Inferior parietal cortex (tissue), 1 donor: ENCODE measurements around the gene RPL27.

Source experiments
- DNase-seq: peaks from one replicate; pipeline ENCODE4 v3.0.0-alpha.2; 2016; ENCODE audit errors: extremely low spot score

RPL27 gene

DNA sequence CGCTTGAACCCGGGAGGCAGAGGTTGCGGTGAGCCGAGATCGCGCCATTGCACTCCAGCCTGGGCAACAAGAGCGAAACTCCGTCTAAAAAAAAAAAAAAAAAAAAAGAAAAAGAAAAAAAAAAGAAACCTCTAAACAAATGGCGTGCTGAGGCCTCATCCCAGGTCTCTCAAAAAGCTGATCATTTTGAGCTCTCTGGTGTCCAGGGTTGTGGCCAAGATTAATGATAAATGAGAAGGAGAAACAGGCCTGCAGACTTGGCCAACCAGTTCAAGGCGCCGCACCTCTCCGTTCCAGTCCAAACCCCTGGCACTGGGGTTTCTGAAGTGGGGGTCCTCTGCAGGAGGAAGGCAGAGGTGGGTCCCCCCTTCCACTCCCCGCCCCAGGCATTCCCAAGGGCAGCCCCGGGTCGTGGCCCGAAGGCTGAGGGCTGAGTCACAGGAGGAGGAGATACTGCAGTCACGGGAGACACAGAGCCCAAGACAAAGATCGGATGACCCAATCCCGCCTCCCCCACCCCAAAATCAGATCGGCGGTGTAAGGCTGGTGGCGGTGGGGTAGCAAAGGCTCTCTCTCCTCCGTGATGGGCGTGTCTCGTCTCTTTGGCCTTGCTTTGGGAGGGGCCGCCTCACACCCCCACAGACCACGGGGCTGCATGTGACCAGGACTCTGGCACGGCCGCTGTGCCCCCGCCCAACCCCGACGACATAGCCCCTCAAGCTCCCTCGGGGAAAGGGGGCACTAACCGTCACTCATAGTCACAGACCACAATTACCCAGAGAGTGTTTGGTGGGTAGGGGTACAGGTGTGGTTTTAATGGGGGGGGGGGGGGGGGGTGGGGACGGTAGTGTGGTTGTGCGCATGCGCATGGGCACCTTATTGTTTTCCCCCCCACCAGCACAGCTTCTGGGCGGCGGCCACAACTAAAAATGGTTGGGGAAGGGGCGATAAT, 22.8 kb downstream of the RPL27 start:
- peak; percentile 25 for DNase-seq

DNA sequence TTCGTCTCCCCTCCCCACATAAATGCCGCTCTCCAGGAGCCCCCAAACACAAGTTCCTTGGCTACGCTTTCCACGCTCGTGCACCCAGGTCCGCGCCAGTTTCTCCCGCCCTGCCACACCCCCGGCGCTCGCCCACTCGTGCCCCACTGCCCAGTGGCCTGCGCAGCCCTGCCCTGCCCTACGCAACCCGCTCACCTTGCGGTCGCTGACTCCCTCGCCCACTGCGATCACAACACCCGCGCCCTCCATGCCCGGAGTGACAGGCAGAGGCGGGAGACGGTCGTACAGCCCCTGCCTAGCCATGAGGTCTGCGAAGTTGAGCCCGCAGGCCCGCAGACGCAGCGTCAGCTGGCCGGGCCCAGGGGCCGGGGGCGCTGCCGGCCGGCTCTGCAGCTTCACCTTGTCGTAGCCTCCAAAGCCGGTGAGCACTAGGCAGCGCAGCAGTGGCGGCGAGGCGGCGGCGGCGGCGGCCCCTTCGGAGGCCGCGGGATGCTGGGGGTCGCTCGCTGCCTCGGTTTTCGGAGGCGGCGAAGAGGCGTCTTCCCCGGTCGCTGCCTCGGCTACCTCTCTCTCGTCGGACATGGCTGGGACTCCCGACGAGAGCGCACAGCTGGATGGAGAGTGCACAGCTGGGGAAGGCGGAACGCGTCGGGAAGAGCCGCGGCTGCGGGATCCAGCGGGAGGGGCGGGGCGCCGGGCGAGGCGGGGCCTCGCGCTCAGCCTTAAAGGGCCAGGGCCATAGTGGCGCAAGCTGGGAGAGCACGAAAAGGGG, 23.7 kb downstream of the RPL27 start, which contains the start of gene VAT1:
TSS of gene VAT1 (minus strand) at position 645 of the 772 bp plus-strand sequence. CDS start at position 582, 63 bp downstream.
- peak; percentile 65 for DNase-seq

DNA sequence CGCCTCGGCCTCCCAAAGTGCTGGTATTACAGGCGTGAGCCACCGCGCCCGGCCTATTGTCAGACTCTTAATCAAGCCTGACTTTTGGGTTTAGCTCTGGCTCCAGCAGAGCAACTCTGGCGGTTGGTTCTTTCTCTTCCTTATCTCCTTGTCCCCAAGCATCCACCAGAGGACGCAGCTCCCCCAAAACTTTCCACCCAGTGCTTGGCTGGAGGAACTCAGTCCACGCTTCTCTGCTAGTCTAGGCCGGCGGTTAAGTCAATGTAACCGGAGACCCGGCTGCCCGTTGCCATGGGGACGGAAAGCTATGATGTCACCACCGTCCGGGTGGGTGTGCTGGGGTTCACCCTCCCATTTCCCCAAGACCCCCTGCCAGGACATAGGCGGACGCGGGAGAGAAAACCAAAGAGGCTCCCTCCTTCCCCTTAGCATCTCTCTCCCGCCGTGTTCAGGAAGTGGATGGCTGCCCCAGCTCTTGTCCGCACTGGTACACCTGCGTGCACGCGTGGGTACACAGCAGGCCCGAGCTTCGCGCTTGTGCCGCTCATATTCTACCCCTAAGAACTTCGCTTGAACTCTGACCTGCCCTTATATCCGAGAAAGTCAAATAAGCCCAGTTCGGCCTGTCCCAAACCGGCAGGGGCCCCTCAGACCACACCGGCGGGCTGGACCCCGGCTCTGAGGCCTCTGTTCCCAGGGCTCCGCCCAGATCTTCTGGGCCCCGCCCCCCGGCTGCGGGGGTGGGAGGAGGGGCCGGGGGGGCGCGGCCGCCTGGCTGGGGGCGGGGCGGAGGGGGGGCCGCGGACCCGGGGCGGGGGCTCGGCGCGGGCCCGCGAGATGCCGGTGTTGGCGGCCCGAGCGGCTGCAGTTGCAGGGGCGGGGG, 26.4 kb downstream of the RPL27 start, which contains the start of gene RND2:
TSS of gene RND2 (plus strand) at position 825 of the 883 bp plus-strand sequence. CDS start 117 bp downstream, outside the sequence.
- peak; percentile 94 for DNase-seq

DNA sequence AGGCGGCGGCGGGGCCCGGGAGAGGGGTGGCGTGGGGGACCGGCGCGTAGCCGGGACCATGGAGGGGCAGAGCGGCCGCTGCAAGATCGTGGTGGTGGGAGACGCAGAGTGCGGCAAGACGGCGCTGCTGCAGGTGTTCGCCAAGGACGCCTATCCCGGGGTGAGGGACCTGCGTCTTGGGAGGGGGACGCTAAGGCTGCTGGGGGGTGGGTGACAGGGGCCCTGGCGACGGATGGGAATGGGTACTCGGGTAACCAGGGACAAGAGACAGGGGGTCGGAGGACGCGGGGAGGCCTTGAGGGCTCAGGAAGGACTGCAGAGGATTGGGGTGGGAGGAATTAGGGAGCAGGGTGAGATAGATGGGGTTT, 27.1 kb downstream of the RPL27 start:
- DNase-seq, result no peak

DNA sequence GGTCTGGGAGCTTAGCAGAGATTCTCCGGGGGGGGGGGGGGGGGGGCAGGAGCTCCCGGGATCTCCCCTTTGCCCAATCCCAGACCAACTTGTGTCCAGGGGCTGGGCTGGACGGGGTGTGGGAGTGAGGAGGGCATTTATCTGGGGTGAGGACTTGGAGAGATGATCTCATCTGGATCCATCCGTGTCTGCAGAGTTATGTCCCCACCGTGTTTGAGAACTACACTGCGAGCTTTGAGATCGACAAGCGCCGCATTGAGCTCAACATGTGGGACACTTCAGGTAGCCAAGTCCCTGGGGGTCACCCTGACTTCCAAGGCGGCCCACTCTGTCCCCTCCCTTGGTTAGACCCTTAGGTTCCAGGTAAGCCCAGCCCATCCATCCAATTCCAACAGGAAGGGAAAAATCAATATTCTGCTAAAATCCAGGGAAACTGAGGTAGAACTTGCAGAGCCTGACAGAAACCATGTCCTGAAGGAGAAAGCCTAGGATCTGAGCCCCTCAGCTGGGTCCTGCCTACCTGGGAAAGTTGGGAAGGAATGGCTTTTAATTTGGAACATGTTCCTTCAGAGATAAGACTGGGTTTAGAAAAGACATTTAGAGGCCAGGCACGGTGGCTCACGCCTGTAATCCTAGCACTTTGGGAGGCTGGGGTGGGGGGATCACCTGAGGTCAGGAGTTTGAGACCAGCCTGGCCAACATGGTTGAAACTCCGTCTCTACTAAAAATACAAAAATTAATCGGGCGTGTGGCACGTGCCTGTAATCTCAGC, 27.7 kb downstream of the RPL27 start:
- no peak for DNase-seq

DNA sequence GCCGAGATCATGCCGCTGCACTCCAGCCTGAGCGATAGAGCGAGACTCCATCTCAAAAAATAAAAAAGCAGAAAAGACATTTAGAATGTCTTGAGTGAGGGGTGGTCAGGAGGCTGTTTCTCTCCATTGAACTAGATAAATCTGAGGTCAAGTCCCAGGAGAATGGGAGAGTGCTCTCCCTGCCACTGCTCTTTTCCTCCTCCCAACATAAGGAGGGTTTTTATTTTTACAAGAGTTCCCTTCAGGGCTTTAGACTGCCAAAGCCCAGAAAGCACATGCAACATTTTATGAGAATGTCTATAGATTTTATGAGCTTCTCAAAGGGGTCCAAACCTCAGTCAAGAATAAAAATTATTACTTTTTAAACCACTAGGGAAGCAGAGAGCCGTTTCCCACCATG, 28.4 kb downstream of the RPL27 start:
- no peak for DNase-seq

DNA sequence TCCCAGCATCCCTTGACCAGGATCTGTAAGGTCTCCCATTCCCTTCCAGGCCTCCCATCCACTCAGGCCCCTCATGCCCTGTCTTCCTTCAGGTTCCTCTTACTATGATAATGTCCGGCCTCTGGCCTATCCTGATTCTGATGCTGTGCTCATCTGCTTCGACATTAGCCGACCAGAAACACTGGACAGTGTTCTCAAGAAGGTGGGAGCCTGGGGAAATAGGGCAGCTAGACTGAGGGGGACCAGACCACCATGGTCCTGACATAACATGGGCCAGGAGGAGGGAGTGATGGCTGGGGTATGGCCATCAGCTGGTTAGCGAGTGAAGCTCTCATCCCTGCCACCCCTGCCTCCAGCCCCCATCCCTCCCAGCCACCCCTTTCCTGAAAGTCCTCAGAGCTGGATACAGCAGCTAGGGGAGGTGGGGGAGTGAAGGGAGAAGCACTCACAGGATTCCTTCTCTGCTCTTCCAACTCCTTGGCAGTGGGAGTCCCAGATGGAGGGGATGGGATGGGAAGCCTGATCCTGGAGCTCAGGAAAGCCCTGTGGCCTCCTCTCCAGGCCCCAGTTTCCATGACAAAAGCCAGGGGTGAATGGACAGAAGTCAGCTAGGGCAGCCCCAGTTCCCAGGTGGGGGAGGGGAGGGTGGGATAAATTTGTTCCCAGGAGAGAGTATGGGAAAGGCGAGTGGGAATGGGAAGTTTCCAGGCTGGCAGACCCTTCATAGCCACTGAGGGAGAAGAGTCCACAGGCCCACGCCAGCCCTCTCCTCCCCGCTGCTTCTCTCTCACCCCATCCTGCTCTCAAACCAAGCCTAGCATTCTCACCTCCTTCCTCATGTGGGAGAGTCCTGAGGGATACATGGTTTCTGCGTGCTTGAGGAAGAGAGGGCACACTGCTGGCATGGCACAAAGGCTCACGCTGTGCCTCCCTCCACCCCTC, 29.1 kb downstream of the RPL27 start:
- DNase-seq, result no peak

DNA sequence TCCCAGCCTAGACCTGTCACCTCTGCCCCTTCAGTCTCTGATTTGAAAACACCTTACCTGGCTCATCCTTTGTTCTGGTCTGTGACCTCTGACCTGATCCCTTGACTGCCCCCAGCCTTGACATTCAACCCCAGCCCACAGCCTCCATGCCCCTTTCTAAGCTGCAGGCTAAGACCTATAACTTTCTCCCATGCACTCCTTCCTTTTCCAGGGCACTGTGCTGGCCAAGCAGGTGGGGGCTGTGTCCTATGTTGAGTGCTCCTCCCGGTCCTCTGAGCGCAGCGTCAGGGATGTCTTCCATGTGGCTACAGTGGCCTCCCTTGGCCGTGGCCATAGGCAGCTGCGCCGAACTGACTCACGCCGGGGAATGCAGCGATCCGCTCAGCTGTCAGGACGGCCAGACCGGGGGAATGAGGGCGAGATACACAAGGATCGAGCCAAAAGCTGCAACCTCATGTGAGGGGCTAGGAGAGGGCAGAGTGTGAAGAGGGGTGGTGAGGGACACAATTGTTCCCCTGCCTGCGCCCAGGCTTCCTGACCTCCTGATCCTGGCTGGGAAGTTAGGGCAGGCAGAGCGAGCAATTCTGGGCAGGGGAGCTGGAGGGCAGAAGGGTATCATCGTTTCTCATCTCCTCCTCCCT, 30.1 kb downstream of the RPL27 start:
- DNase-seq, result no peak

DNA sequence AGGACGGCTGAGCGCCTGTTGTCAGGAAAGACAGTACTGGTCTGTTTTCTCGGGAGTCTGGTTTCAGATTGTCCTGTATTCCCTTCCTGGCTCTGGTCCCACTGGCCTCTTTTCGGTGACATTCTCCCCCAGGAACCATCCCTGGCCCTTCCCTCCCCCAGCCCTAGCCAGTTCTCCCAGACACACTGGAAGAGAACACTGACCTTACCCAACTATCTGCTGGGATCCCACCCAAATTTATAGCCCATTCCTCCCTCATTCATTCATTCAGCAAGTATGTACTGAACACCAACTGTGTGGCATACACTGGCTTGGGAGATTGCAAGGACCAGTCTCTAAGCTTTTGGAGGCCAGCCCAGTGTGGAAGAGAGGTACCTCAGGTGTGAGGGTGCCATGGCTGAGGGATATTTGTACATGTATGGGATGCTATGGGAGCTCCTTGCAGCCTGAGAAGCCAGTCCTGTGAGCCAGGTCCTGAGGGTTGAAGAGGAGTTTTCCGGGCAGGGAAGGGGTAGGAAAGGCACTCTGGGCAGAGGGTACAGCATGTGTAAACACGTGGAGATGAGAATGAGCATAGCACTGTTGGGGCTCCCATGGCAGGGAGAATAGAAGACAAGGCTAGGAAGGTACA, 32.0 kb downstream of the RPL27 start:
- DNase-seq, result no peak

DNA sequence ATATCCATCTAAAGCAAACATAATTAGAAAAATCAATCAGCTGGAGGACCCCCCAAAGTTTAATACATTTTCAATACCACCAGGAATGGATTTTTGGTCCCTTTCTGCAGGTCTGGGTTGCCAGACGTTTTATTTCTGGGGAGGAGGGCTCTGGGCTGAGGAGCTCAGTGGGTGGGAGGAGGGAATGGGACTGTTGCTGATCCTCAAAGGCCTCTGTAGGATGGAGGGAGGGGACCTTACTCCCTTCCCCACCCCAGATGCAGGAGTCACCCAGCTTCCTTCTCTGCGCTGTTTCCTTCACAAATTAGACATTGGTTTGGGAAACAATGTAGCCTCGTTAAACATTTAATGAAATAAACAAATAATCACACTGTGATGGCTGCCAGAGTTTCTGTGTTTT, 33.4 kb downstream of the RPL27 start:
- no peak for DNase-seq

DNA sequence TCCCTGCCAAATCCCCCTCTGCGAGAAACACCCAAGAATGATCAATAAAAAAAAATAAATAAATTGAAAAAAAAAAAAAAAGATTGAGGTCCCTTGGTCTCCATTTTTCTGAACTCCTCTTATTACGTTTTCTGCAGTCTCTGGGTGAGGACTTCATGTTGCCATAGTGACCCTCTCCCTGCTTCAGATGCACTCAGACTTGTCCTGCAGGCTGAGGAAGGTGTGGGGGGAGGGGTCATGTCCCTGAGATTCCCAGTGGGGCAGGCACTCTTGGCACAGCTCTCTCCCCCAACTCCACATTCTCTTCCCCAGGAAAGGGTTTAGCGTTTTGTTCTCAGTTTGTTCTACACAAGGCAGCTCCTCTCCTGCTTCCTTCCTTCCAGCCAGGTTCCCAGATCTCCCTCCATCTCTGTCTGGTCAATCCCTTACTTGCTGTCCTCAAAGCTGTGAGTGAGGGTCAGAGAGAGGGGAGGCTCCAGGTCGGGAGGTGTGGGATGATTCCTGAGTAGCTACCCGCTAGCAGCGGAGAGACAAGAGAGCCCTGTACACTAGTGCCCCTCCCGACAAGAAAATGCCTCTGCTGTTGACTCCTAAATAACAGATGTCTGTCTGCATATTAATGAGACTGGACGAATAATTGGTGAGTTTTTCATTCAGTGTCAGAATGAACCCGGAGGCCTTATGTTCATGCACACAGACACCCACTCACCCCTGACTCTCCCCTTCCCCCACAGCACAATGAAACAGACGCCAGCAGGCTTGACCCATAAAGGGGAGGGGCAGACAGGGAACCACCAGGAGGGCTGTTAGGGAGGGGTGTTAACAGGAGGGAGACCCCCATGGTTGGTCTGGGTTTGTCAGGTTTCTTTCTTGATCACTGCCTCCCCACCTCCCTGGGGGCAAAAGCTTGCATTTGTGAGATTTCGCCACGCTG, 36.0 kb downstream of the RPL27 start:
- DNase-seq, result no peak

DNA sequence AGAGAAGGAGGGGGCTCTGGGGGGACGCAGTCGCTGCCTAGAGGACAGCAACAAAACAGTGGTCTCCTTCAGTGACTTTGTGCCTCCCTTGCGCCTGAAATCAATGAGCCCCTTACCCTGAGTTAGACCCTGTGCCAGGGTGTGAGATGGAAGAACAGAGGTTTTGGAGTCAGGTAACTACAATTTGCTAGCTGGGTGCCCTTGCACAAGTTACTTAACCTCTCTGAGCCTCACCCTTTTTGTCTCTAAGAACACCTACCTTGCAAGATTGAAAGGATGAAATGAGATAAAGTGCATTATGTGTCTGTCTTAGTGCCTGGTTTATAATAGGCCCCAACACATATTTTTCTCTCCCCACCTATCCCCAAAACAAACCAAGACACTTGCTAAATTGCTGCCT, 36.7 kb downstream of the RPL27 start:
- DNase-seq, result no peak

DNA sequence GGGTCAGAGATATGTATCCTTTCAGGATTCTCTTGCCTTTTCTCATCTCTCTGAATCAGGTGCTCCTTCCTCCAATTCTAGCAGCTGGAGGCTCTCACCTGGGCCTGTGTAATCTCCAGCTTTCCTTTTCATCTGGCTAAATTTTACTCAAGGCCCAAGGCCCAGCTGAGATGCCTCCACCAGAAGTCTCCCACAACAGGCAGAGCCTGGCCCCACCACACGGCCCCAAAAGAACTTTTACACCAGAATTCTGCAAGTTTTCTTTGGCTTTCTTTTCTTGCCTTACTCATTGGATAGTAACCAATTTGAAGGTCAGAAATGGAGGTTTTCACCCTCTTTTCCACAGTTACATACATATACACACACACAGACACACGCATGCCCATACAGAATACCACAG, 41.4 kb downstream of the RPL27 start:
- no peak for DNase-seq

DNA sequence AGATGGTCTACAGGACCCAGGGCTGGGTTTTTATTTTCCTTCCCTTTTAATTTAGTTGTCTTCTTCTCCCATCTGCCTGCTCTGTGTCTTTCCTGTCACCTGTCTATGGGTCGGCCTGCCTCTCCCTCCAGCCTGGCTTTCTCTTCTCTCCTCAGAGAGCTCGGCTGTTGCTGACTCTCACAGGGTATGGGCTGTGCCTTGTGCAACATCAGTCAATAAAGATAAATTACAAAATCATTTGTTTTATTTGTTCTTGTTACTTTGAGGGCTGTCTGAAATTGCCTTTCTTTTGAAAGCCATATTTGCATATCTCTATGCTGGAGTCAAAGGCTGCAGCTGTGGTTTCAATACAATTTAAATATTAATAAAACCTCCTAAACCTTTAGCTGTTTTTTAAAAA, 42.4 kb downstream of the RPL27 start:
- DNase-seq, result no peak

DNA sequence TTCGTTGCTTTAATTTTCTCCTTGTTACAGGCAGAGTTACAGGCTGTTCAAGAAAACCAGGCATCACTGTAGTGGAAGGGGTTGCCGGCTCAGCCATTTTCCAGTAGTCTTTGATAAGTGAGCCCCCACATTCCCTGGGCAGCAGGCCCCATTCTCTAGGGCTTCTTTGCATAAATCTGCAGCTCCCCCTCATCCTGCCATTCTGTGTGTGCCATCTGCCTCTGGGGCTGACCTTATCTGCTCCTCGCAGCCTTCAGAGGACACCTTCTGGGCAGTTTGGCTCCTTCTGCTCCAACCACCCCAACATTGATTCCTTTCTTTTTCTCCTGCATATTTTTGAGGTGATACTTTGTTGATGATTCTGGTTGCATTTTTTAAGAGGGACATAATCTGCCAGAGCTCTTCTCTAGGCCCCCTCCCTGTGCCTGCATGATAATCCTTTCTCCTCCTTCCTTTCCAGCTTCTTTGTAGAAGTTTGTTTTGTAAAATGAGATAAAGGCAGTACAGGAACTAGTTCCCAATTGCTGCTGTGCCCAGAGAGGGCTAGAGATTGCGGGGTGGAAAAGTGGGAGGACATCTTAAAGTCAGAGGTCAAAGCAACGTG, 43.9 kb downstream of the RPL27 start:
- DNase-seq, result no peak

DNA sequence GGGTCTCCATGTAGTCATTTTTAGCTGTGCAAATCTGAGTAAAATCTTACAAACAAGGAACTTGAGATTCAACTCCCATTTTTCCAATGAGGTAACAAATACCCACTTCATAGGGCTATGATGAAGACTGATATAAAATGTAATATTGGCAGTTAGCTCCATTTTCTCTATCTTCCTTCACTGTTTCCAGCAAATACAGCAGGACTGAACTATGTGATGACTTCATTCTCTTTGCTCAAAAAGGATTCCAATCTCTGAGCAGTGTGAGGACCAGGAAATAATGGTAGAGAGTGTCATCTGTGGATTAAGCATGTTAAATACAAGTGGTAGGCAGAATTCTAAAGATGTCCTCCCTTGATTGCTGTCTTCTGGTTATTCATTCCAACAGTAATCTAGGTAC, 45.1 kb downstream of the RPL27 start:
- DNase-seq, result no peak

DNA sequence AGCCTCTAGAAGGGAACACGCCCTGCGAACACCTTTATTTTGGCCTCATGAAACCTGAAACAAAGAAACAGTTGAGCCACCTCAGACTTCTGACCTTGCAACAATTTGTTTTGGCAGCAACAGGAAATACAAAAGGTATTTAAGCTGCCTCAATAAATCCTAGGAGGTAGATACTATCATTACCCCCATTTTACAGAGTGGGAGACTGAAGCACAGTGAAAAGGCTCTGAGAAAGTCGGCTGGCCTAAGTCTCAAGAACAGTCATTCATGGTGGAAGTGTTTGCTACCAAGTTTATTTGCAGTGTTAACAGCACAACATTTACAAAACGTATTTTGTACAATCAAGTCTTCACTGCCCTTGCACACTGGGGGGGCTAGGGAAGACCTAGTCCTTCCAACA, 45.8 kb downstream of the RPL27 start:
- no peak for DNase-seq
